Trophoblast cell (in vitro differentiated cells and primary cell): ENCODE data around the gene SYNJ2.

Source experiments
- DNase-seq, 2 donors: peaks; one replicate each; pipeline ENCODE4 v3.0.0-alpha.2; 2016
- H2AFZ ChIP-seq: 2 replicates; pipeline ENCODE4 v1.6.1; 2013; ENCODE audit warnings: low read length, moderate library complexity, mild to moderate bottlenecking; ENCODE audit not compliant: insufficient read depth, poor library complexity
- H2AK5ac ChIP-seq: 2 replicates; pipeline ENCODE4 v1.6.1; 2013; ENCODE audit warnings: mild to moderate bottlenecking, low read length
- H2BK120ac ChIP-seq: 2 replicates; pipeline ENCODE4 v1.6.1; 2013; ENCODE audit warnings: low read length, mild to moderate bottlenecking, moderate library complexity; ENCODE audit not compliant: insufficient read depth, poor library complexity
- H2BK12ac ChIP-seq: 2 replicates; pipeline ENCODE4 v1.6.1; 2013; ENCODE audit warnings: mild to moderate bottlenecking, low read length, moderate library complexity
- H2BK5ac ChIP-seq: 2 replicates; pipeline ENCODE4 v1.6.1; 2013; ENCODE audit warnings: low read length, low read depth, moderate library complexity, mild to moderate bottlenecking; ENCODE audit not compliant: poor library complexity
- H3K14ac ChIP-seq: 2 replicates; pipeline ENCODE4 v1.6.1; 2013; ENCODE audit warnings: mild to moderate bottlenecking, low read length
- H3K18ac ChIP-seq: 2 replicates; pipeline ENCODE4 v1.6.1; 2013; ENCODE audit warnings: mild to moderate bottlenecking, low read length
- H3K23ac ChIP-seq: 2 replicates; pipeline ENCODE4 v1.6.1; 2013; ENCODE audit warnings: low read length
- H3K27ac ChIP-seq: 2 replicates; pipeline ENCODE4 v1.5.1; 2013; ENCODE audit warnings: low read depth, mild to moderate bottlenecking, inconsistent platforms, low read length, moderate library complexity
- H3K27me3 ChIP-seq: 2 replicates; pipeline ENCODE4 v1.6.1; 2013; ENCODE audit warnings: inconsistent platforms, mild to moderate bottlenecking, low read length, moderate library complexity; ENCODE audit not compliant: insufficient read depth
- H3K36me3 ChIP-seq, 2 experiments: 1 replicate in 1 of 2; 2 replicates in 1 of 2; pipeline ENCODE4 v1.6.1; 2013; ENCODE audit warnings: low read length in 2 of 2, mild to moderate bottlenecking in 2 of 2, moderate library complexity in 1 of 2; ENCODE audit not compliant: insufficient read depth in 2 of 2, control insufficient read depth in 1 of 2
- H3K4ac ChIP-seq: 2 replicates; pipeline ENCODE4 v1.6.1; 2013; ENCODE audit warnings: low read depth, mild to moderate bottlenecking, low read length, moderate library complexity
- H3K4me1 ChIP-seq, 2 experiments: 1 replicate in 1 of 2; 2 replicates in 1 of 2; pipeline ENCODE4 v1.6.1; 2013; ENCODE audit warnings: low read length in 2 of 2, mild to moderate bottlenecking in 2 of 2, moderate library complexity in 1 of 2; ENCODE audit not compliant: insufficient read depth in 2 of 2, control insufficient read depth in 1 of 2
- H3K4me2 ChIP-seq: 2 replicates; pipeline ENCODE4 v1.6.1; 2013; ENCODE audit warnings: inconsistent platforms, mild to moderate bottlenecking, low read length, moderate library complexity
- H3K4me3 ChIP-seq: 2 replicates; pipeline ENCODE4 v1.5.1; 2013; ENCODE audit warnings: mild to moderate bottlenecking, low read depth, low read length, inconsistent platforms
- H3K79me1 ChIP-seq: one replicate; pipeline ENCODE4 v1.6.1; 2013; ENCODE audit warnings: low read length
- H3K79me2 ChIP-seq: 2 replicates; pipeline ENCODE4 v1.6.1; 2013; ENCODE audit warnings: low read length, mild to moderate bottlenecking; ENCODE audit not compliant: control insufficient read depth, insufficient read depth, poor library complexity
- H3K9ac ChIP-seq: 2 replicates; pipeline ENCODE4 v1.6.1; 2013; ENCODE audit warnings: mild to moderate bottlenecking, low read length
- H3K9me3 ChIP-seq: 2 replicates; pipeline ENCODE4 v1.6.1; 2013; ENCODE audit warnings: low read depth, mild to moderate bottlenecking, control low read depth, inconsistent platforms, low read length; ENCODE audit not compliant: insufficient read depth
- H4K12ac ChIP-seq: 2 replicates; pipeline ENCODE4 v1.6.1; 2013; ENCODE audit warnings: low read depth, mild to moderate bottlenecking, low read length, moderate library complexity
- H4K8ac ChIP-seq: 2 replicates; pipeline ENCODE4 v1.6.1; 2013; ENCODE audit warnings: low read depth, mild to moderate bottlenecking, low read length, moderate library complexity
- H4K91ac ChIP-seq: one replicate; pipeline ENCODE4 v1.6.1; 2013; ENCODE audit warnings: low read depth, mild to moderate bottlenecking, low read length, moderate library complexity
- WGBS: extraction: QIAGEN DNeasy Blood & Tissue Kit; methylation state at CpG from one replicate; pipeline ENCODE4 v1.1.7; 2013; ENCODE audit warnings: missing lambda C conversion rate; ENCODE audit not compliant: insufficient read length, insufficient coverage; ENCODE audit errors: extremely low coverage; 5-methylcytosine and 5-hydroxymethylcytosine counted together

The SYNJ2 gene

GRCh38 chr6:158010591-158011477, 29.2 kb downstream of the SYNJ2 start:
- Histone ChIP-seq H3K9me3 (peaks cover 10% of the 10 kb centered on the region), H2AFZ (no peak overlapping the region), H3K23ac (no peak overlapping the region), H3K18ac (no peak overlapping the region), H3K4ac (no peak overlapping the region), H4K8ac (no peak overlapping the region), H2AK5ac (peak overlapping the region; percentile 13), H3K79me1 (peaks cover 13% of the 10 kb centered on the region), H3K36me3 (peaks cover 3 to 6% of the 10 kb centered on the region in 2 experiments), H4K91ac (no peak overlapping the region), H3K27me3 (no peaks in the 10 kb centered on the region), H3K14ac (no peak overlapping the region), H3K4me2 (no peak overlapping the region), H3K79me2 (peaks cover 3% of the 10 kb centered on the region), H3K4me3 (no peak overlapping the region), H2BK12ac (no peak overlapping the region), H3K4me1 (peaks cover 16 to 30% of the 10 kb centered on the region in 2 experiments), H2BK120ac (no peak overlapping the region), H3K9ac (no peak overlapping the region), H2BK5ac (no peak overlapping the region), H4K12ac (no peak overlapping the region), H3K27ac (no peak overlapping the region)
- no CpG with 5 or more reads among the region's 19 CpGs for WGBS
- no peak for DNase-seq

GRCh38 chr6:158011478-158011920, 29.8 kb downstream of the SYNJ2 start:
- no peak overlapping the region for H3K18ac ChIP-seq
- peaks cover 13% of the 10 kb centered on the region for H3K79me1 ChIP-seq
- H3K9ac ChIP-seq: no peak overlapping the region
- H2BK12ac ChIP-seq: no peak overlapping the region
- no peak overlapping the region for H4K8ac ChIP-seq
- no peak overlapping the region for H3K14ac ChIP-seq
- no peak overlapping the region for H3K4me2 ChIP-seq
- peaks cover 3% of the 10 kb centered on the region for H3K79me2 ChIP-seq
- no peak for DNase-seq
- H3K36me3 ChIP-seq: peaks cover 3 to 6% of the 10 kb centered on the region in 2 experiments
- H2BK120ac ChIP-seq: no peak overlapping the region
- H3K9me3 ChIP-seq: peaks cover 10% of the 10 kb centered on the region
- H2AK5ac ChIP-seq: no peak overlapping the region
- H2AFZ ChIP-seq: no peak overlapping the region
- no peak overlapping the region for H3K4ac ChIP-seq
- no peak overlapping the region for H4K91ac ChIP-seq
- no CpG with 5 or more reads among the region's 6 CpGs for WGBS
- no peak overlapping the region for H3K23ac ChIP-seq
- H4K12ac ChIP-seq: no peak overlapping the region
- H3K4me1 ChIP-seq: peaks cover 16 to 28% of the 10 kb centered on the region in 2 experiments
- H2BK5ac ChIP-seq: no peak overlapping the region
- no peak overlapping the region for H3K4me3 ChIP-seq
- no peak overlapping the region for H3K27ac ChIP-seq
- H3K27me3 ChIP-seq: no peaks in the 10 kb centered on the region

- Histone ChIP-seq H4K12ac (no peak overlapping the region), H2AFZ (no peak overlapping the region), H3K4me1 (peaks cover 16 to 33% of the 10 kb centered on the region in 2 experiments), H3K36me3 (peaks cover 3 to 6% of the 10 kb centered on the region in 2 experiments), H2BK120ac (no peak overlapping the region), H3K27me3 (no peaks in the 10 kb centered on the region), H2BK5ac (no peak overlapping the region), H2AK5ac (no peak overlapping the region), H4K91ac (no peak overlapping the region), H3K9me3 (peaks cover 10% of the 10 kb centered on the region), H3K79me1 (peaks cover 16% of the 10 kb centered on the region), H3K4me3 (no peak overlapping the region), H3K18ac (no peak overlapping the region), H3K4ac (no peak overlapping the region), H3K23ac (no peak overlapping the region), H3K14ac (no peak overlapping the region), H3K27ac (no peak overlapping the region), H3K9ac (no peak overlapping the region), H2BK12ac (no peak overlapping the region), H3K79me2 (peaks cover 3% of the 10 kb centered on the region), H3K4me2 (no peak overlapping the region), H4K8ac (no peak overlapping the region)
- no peak for DNase-seq
- WGBS: no CpG with 5 or more reads among the region's 7 CpGs
Measured at GRCh38 chr6:158011980-158012566, 30.4 kb downstream of the SYNJ2 start.

GRCh38 chr6:158013904-158014504, 32.3 kb downstream of the SYNJ2 start:
- no peak overlapping the region for H4K12ac ChIP-seq
- H3K9ac ChIP-seq: no peak overlapping the region
- no peak overlapping the region for H3K23ac ChIP-seq
- peaks cover 3% of the 10 kb centered on the region for H3K79me2 ChIP-seq
- H2AFZ ChIP-seq: no peak overlapping the region
- peaks cover 7 to 15% of the 10 kb centered on the region in 2 experiments for H3K36me3 ChIP-seq
- no peak overlapping the region for H4K91ac ChIP-seq
- peak overlapping the region; percentile 22 for H3K4ac ChIP-seq
- no peak overlapping the region for H4K8ac ChIP-seq
- H3K18ac ChIP-seq: no peak overlapping the region
- no peak for DNase-seq
- no peak overlapping the region for H3K4me3 ChIP-seq
- H2BK5ac ChIP-seq: no peak overlapping the region
- peaks cover 7% of the 10 kb centered on the region for H3K79me1 ChIP-seq
- H3K4me2 ChIP-seq: no peak overlapping the region
- peaks cover 10% of the 10 kb centered on the region for H3K9me3 ChIP-seq
- H2BK120ac ChIP-seq: no peak overlapping the region
- no peak overlapping the region for H3K14ac ChIP-seq
- WGBS: no CpG with 5 or more reads among the region's 4 CpGs
- no peak overlapping the region for H3K27ac ChIP-seq
- no peaks in the 10 kb centered on the region for H3K27me3 ChIP-seq
- H2BK12ac ChIP-seq: no peak overlapping the region
- peaks cover 11 to 18% of the 10 kb centered on the region in 2 experiments for H3K4me1 ChIP-seq
- no peak overlapping the region for H2AK5ac ChIP-seq
